Measurements from ENCODE around the gene CADM2. TPM values are rescaled to one million over a fixed set of nuclear protein-coding genes. Genes with fewer than 3 reads are reported as not detected.

The CADM2 gene
- polyA plus RNA-seq, 1 donor from 2014 or later: 4.5 TPM

DNA sequence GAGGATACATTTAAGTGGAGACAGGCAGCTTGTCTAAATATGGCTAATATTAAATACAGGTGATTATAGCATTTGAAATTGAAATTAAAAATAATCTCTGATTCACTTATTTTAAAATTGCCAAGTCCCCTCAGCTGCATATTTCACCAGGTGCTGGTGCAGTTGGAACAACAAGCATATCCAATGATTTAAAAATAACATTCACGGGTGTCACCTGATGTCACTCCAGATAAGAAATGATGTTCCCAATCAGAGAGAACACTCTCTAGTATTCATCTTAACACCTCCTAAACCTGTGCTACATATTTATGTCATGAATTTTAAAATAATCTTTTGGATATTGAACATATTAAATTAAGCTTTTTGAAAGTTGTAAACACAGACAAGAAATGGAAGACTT, 249.9 kb downstream of the CADM2 start:
- H3K9me3 ChIP-seq (ENCODE audit: low read length): no peaks in the 10 kb centered on the region
- H3K27me3 ChIP-seq (ENCODE audit: insufficient read depth, low read depth, low read length): no peaks in the 10 kb centered on the region
- no peaks in the 10 kb centered on the region for H3F3A ChIP-seq (ENCODE audit: insufficient read depth, low read length, poor library complexity, severe bottlenecking)
- H4K20me1 ChIP-seq (ENCODE audit: insufficient read depth): no peaks in the 10 kb centered on the region
- H3K4me3 ChIP-seq (ENCODE audit: low read length): no peak overlapping the region
- no peak overlapping the region for H2AFZ ChIP-seq (ENCODE audit: low read depth, low read length)
- no peaks in the 10 kb centered on the region for H3K79me2 ChIP-seq (replicated peaks; ENCODE audit: insufficient read depth, low read length)
- no peaks in the 10 kb centered on the region for H3K36me3 ChIP-seq (ENCODE audit: insufficient read depth, low read length)
- H3K4me2 ChIP-seq (ENCODE audit: low read length): no peak overlapping the region
- H3K9me2 ChIP-seq (ENCODE audit: insufficient read depth, low read length): no peaks in the 10 kb centered on the region
- H3K9ac ChIP-seq (ENCODE audit: low read length): no peak overlapping the region
- no peak overlapping the region for H3K27ac ChIP-seq (ENCODE audit: low read length)
- TF ChIP-seq, protein P1, sequence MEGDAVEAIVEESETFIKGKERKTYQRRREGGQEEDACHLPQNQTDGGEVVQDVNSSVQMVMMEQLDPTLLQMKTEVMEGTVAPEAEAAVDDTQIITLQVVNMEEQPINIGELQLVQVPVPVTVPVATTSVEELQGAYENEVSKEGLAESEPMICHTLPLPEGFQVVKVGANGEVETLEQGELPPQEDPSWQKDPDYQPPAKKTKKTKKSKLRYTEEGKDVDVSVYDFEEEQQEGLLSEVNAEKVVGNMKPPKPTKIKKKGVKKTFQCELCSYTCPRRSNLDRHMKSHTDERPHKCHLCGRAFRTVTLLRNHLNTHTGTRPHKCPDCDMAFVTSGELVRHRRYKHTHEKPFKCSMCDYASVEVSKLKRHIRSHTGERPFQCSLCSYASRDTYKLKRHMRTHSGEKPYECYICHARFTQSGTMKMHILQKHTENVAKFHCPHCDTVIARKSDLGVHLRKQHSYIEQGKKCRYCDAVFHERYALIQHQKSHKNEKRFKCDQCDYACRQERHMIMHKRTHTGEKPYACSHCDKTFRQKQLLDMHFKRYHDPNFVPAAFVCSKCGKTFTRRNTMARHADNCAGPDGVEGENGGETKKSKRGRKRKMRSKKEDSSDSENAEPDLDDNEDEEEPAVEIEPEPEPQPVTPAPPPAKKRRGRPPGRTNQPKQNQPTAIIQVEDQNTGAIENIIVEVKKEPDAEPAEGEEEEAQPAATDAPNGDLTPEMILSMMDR (IDR thresholded peaks at IDR 0.05; ENCODE audit: poor library complexity, severe bottlenecking): no peak
- TF ChIP-seq TAF1 (IDR thresholded peaks at IDR 0.05; ENCODE audit: low read depth) (no peak), SMC3 (conservative IDR thresholded peaks at IDR 0.05; ENCODE audit: poor library complexity) (no peak), POLR2AphosphoS5 (IDR thresholded peaks at IDR 0.05) (no peak), EZH2 (IDR thresholded peaks at IDR 0.05; ENCODE audit: borderline replicate concordance, insufficient read depth, low read length, poor library complexity, severe bottlenecking) (no peak), MXI1 (conservative IDR thresholded peaks at IDR 0.05; ENCODE audit: poor library complexity, severe bottlenecking) (no peak), EP300 (conservative IDR thresholded peaks at IDR 0.05; ENCODE audit: poor library complexity, severe bottlenecking) (no peak), RAD21 (conservative IDR thresholded peaks at IDR 0.05) (no peak)
- TF ChIP-seq, protein P2, sequence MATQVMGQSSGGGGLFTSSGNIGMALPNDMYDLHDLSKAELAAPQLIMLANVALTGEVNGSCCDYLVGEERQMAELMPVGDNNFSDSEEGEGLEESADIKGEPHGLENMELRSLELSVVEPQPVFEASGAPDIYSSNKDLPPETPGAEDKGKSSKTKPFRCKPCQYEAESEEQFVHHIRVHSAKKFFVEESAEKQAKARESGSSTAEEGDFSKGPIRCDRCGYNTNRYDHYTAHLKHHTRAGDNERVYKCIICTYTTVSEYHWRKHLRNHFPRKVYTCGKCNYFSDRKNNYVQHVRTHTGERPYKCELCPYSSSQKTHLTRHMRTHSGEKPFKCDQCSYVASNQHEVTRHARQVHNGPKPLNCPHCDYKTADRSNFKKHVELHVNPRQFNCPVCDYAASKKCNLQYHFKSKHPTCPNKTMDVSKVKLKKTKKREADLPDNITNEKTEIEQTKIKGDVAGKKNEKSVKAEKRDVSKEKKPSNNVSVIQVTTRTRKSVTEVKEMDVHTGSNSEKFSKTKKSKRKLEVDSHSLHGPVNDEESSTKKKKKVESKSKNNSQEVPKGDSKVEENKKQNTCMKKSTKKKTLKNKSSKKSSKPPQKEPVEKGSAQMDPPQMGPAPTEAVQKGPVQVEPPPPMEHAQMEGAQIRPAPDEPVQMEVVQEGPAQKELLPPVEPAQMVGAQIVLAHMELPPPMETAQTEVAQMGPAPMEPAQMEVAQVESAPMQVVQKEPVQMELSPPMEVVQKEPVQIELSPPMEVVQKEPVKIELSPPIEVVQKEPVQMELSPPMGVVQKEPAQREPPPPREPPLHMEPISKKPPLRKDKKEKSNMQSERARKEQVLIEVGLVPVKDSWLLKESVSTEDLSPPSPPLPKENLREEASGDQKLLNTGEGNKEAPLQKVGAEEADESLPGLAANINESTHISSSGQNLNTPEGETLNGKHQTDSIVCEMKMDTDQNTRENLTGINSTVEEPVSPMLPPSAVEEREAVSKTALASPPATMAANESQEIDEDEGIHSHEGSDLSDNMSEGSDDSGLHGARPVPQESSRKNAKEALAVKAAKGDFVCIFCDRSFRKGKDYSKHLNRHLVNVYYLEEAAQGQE (IDR thresholded peaks at IDR 0.05; ENCODE audit: borderline replicate concordance): no peak

DNA sequence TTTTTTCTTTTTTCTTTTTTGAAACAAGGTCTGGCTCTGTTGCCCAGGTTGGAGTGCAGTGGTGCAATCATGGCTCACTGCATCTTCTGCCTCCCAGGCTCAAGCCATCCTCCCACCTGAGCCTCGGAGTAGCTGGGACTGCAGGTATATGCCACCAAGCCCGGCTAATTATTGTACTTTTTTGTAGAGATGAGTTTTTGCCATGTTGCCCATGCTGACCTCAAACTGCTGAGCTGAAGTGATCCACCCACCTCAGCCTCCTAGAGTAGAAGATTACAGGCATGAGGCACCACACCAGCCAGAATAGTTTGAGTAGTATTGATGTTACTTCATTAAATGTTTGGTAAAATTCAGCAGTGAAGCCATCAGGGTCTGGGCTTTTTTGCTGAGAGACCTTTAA, 251.8 kb downstream of the CADM2 start:
- no peak for TF ChIP-seq RAD21 (conservative IDR thresholded peaks at IDR 0.05)
- no peak for TF ChIP-seq TAF1 (IDR thresholded peaks at IDR 0.05; ENCODE audit: low read depth)
- TF ChIP-seq, protein P1 (IDR thresholded peaks at IDR 0.05; ENCODE audit: poor library complexity, severe bottlenecking): no peak
- TF ChIP-seq, protein P2 (IDR thresholded peaks at IDR 0.05; ENCODE audit: borderline replicate concordance): no peak
- no peak for TF ChIP-seq POLR2AphosphoS5 (IDR thresholded peaks at IDR 0.05)
- TF ChIP-seq EP300 (conservative IDR thresholded peaks at IDR 0.05; ENCODE audit: poor library complexity, severe bottlenecking): no peak
- no peak for TF ChIP-seq MXI1 (conservative IDR thresholded peaks at IDR 0.05; ENCODE audit: poor library complexity, severe bottlenecking)
- TF ChIP-seq EZH2 (IDR thresholded peaks at IDR 0.05; ENCODE audit: borderline replicate concordance, insufficient read depth, low read length, poor library complexity, severe bottlenecking): no peak
- TF ChIP-seq SMC3 (conservative IDR thresholded peaks at IDR 0.05; ENCODE audit: poor library complexity): no peak
- H3K4me2 ChIP-seq (ENCODE audit: low read length): no peak overlapping the region

More for the DNA sequence above, 251.8 kb downstream of the CADM2 start:
- Histone ChIP-seq H3K79me2 (replicated peaks; ENCODE audit: insufficient read depth, low read length) (no peaks in the 10 kb centered on the region), H3K9me2 (ENCODE audit: insufficient read depth, low read length) (no peaks in the 10 kb centered on the region), H4K20me1 (ENCODE audit: insufficient read depth) (no peaks in the 10 kb centered on the region), H3K9me3 (ENCODE audit: low read length) (no peaks in the 10 kb centered on the region), H3K27me3 (ENCODE audit: insufficient read depth, low read depth, low read length) (no peaks in the 10 kb centered on the region), H3K4me3 (ENCODE audit: low read length) (no peak overlapping the region), H3K27ac (ENCODE audit: low read length) (no peak overlapping the region), H3K9ac (ENCODE audit: low read length) (no peak overlapping the region), H3F3A (ENCODE audit: insufficient read depth, low read length, poor library complexity, severe bottlenecking) (no peaks in the 10 kb centered on the region), H3K36me3 (ENCODE audit: insufficient read depth, low read length) (no peaks in the 10 kb centered on the region), H2AFZ (ENCODE audit: low read depth, low read length) (no peak overlapping the region)

Measured in neural cell (in vitro differentiated cells).